GM12892 (cell line): ENCODE data around the gene POLR2L.

Experiments used
- DNase-seq: peaks from one replicate; pipeline ENCODE4 v3.0.0; 2011; ENCODE audit not compliant: insufficient read length
- FAIRE-seq: peaks from 2 replicates; lab custom pipeline; 2011; peaks lifted over from hg19 to GRCh38; lab: Jason Lieb, UNC
- POLR2A ChIP-seq: IDR thresholded peaks from 2 replicates; pipeline ENCODE4 v1.6.1; 2011; ENCODE audit warnings: low read depth, low read length, control low read depth
- POLR2AphosphoS5 ChIP-seq: IDR thresholded peaks from 2 replicates; pipeline ENCODE4 v1.6.1; 2011; ENCODE audit warnings: low read depth, low read length, control low read depth
- TAF1 ChIP-seq: IDR thresholded peaks from 2 replicates; pipeline ENCODE4 v1.6.1; 2011; ENCODE audit warnings: low read depth, mild to moderate bottlenecking, control low read depth, low read length, borderline replicate concordance

POLR2L gene

DNA sequence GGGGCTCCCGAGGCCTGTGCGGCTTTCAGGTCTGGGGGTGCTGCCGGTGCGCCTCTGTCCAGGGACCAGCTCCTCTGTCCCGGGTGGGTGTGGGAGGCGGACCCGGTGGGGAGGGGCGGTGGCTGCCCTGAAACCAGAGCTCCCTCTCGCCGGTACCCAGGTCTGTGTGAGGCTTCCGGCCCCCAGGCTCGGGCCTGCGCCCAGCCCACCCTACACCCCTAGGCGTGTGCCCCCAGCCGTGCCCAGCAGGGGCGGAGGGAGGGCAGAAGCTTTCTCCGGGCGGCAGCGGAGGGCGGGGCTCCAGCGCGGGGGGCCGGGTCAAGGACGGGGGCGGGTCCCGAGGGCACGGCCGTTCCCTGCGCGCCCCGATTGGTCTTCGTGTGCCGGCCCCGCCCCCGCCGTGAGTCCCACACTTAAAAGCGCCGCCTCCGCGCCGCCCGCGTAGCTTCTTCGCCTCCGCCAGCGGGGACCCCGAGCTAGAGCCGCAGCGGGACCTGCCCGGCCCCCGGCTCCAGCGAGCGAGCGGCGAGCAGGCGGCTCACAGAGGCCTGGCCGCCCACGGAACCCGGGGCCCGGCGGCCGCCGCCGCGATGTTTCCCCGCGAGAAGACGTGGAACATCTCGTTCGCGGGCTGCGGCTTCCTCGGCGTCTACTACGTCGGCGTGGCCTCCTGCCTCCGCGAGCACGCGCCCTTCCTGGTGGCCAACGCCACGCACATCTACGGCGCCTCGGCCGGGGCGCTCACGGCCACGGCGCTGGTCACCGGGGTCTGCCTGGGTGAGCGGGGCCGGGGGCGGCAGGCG, 23.0 kb downstream of the POLR2L start:
- FAIRE-seq: peak; percentile 98

DNA sequence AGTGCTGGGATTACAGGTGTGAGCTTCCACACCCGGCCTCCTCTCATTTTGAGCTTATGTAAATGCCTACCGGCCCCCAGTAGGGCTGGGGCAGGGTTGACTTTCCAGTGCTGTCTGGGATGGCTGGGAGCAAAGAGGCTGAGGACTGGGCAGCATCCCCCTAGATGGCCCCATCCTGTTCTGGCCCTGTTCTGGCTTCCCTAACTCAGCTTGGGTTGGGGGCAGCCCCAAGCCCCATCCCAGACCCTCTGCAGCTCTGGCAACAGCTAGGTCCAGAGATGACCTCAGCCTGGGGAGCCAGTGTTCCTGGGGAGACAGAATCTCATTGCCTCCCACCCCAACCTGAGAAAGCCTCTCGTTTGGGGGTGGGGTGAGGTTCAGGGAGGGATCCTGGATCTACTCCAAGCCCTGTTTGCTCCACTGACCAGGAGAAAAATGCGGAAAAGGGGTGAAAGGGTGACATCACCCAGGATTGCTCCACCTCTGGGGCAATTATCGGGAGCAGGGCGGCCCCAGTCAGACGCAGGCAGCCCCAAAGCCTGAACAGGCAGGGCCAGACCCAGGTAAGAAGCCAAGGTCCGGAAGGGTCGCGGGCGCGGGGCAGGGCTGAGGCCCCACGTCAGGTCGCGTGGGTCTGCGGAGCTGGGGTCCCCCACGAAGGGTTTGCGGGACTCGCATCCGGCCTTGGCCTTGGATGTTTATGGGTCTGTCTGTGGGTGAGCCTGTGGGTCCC, 23.8 kb downstream of the POLR2L start, which contains the start of gene PNPLA2:
TSS of gene PNPLA2 (plus strand) at position 519 of the 733 bp plus-strand sequence. CDS start 805 bp downstream, outside the sequence.
- DNase-seq (no peak), FAIRE-seq (peak; percentile 44)
- TF ChIP-seq POLR2A (no peak), POLR2AphosphoS5 (no peak), TAF1 (no peak)

More for the DNA sequence above, 23.0 kb downstream of the POLR2L start:
- peak; percentile 96 for DNase-seq
- TF ChIP-seq POLR2A (peak; percentile 91), POLR2AphosphoS5 (peak; percentile 67), TAF1 (0 out of 2 replicates have a peak, but pooled peaks have one; percentile 59)

DNA sequence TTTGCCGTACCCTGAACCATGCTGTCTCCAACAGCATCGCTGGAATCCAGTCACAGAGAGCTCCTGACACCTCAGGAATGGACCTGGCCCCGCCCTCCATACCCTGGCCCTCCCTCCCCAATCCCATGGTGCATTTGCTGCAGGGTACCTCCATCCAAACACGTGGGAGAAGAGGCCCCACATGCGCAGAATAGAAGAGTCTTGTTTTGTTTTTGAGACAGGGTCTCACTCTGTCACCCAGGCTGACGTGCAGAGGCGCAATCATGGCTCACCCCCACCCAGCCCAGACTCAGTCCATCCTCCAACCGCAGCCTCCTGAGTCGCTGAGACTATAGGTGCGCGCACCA, 25.9 kb downstream of the POLR2L start:
- TF ChIP-seq POLR2AphosphoS5: no peak
- no peak for TF ChIP-seq TAF1
- TF ChIP-seq POLR2A: no peak
- no peak for FAIRE-seq
- no peak for DNase-seq

DNA sequence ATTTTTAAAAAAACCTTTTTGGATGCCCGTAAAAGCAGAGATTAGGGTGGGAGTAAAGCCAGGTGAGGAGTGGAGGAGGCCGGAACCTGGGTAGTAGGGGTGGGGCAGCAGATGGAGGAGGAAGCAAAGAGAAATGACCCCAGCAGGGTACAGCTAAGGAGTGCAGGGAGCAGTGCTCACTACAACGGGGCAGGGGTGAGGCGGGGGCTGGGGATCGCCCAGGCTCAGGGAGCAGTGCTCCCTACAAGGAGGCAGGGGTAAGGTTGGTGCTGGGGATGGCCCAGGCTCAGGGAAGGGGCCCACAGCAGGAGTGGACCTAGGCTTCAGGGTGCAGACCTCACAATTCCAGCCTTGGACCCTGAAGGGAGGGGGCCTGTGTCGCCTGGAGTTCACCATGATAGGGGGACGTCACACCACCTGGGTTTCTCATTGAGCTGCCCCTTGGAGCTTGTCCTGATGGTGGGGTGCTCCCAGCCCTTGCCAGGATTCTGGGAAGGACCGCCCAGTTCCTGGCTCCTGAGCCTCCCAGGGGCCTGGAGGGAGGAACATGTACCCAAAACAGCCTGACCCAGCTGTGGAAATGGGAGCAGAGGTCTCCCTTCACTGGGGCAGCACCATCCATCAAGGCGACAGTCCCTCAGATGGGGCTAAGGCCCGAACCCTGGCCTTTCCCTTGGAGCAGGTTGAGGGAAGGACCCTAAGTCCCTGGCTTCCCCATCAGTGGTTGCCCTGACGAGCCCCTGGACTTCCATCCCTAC, 26.5 kb downstream of the POLR2L start:
- no peak for TF ChIP-seq POLR2A
- no peak for TF ChIP-seq TAF1
- DNase-seq (no peak), FAIRE-seq (no peak)

DNA sequence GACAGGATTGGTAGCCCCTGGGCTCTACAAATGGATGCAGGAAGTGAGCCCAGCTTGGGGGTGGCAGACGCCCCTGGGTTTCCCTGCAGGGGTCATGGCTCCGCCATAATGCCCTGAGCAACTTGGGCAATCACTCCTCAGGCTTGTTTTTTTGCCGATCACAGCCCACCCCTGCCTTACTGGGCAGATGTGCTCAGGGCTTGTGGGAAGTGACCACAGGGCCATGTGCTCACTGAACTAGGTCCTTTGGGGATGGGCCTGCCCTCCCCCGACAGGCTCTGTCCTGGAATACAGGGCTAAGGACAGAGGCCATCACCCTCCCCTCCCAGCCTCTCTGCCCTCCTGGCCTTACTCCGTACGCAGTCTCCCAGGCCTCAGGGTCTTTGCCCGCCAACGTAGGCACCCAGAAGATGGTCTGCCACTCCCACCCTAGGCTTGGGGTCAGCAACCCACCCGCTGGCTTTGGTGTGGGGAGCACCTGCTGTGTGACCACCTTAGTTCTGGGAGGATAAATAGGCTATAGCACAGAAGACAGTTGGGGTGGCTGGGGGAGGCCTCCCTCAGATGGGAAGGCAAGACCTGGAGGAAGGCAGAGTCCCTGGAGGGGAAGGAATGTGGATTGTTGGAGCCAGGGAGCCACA, 28.8 kb downstream of the POLR2L start:
- no peak for DNase-seq
- no peak for TF ChIP-seq TAF1
- TF ChIP-seq POLR2AphosphoS5: peak; percentile 97
- peak; percentile 87 for TF ChIP-seq POLR2A
- no peak for FAIRE-seq

DNA sequence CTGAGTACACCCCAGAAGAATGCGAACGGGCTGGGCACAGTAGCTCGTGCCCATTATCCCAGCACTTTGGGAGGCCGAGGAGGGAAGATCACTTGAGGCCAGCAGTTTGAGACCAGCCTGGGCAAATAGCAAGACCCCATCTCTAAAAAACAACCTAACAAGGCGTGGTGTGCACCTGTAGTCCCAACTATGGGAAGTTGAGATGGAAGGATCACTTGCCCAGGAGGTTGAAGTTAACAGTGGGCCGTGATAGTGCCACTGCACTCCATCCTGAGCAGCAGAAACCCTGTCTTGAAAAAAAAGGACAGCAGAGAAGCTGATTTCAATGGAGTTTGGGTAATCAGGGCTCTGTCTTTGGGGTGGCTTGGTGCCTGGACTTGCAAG, 29.3 kb downstream of the POLR2L start:
- TF ChIP-seq POLR2A (no peak), POLR2AphosphoS5 (no peak), TAF1 (no peak)
- FAIRE-seq (no peak), DNase-seq (no peak)

DNA sequence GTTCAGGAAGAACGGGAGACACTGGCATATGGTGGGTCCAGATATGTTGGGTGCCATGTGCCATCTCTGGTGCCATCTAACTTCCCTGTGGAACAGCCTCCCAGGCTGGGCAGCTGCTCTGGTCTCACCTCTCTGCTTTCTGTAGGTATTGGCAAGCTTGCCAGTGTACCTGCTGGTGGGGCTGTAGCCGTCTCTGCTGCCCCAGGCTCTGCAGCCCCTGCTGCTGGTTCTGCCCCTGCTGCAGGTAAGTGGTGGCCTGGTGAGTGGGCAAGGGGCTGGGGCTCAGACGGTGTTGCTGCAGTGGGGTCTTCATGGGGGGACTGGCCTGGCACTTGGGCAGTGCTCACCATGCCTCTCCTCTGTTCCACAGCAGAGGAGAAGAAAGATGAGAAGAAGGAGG, 29.9 kb downstream of the POLR2L start:
- FAIRE-seq (no peak), DNase-seq (no peak)
- TF ChIP-seq TAF1 (no peak), POLR2AphosphoS5 (no peak), POLR2A (no peak)

DNA sequence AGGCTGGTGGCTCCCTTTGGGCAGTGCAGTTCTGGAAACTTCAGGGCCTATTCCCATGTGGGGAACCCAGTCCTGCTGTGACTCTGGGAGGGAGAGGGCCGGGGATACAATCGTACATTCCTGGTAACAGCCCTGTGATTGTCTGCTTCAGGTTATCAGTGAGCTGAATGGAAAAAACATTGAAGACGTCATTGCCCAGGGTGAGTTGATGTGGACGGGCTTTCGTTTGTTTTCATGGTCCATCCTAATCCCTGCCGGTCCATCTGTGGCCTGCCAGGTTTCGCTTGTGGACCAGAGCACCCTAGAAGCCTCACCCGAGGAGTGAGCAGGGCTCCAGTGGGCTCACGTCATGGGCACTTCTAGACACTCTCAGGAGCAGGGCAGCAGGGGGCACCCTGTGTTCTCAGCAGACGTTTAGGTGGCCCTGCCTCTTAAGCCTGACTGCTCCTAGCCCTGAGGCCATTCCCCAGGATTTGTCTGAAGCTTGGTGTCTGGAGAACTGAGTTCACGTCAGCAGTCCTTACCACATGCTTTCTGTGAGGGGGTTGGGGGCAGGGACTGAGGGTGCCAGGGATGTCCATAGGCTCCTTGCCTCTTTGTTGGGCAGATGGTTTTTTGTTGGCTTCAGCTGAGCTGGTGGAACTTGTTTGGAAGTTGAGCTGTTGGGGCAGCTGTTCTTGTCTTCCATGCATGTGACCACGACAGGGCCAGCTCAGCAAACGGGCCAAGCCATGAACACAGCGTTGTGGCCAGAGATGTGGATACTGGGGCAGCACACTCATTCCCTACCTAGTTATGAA, 30.7 kb downstream of the POLR2L start:
- TF ChIP-seq POLR2A: no peak; the same call in 1 of the 2 replicates
- TF ChIP-seq POLR2AphosphoS5: 0 out of 2 replicates have a peak, but pooled peaks have one; percentile 34
- TF ChIP-seq TAF1: no peak
- DNase-seq (no peak), FAIRE-seq (peak; percentile 63)

DNA sequence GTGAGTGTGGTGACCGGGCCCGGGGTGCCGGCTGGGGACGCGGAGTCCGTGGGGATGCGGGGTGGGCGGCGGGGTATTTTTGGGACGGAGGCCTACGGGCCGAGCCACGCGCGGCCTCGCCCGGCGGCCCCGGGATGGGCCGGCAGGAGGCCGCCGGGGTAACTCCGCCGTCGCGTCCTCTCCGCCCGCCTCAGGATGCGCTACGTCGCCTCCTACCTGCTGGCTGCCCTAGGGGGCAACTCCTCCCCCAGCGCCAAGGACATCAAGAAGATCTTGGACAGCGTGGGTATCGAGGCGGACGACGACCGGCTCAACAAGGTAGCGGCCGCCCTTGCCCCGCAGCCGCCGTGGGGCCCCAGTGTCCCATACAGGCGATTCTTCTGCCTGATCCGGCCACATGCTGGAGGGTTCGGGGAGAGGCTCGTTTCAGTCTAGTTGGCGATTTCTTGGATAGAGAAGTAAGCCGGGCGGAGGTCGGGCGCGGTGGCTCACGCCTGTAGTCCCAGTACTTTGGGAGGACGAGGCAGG, 32.2 kb downstream of the POLR2L start:
- DNase-seq: no peak
- TF ChIP-seq POLR2AphosphoS5 (no peak; the same call in 1 of the 2 replicates), TAF1 (no peak), POLR2A (no peak; the same call in 1 of the 2 replicates)
- FAIRE-seq: no peak

DNA sequence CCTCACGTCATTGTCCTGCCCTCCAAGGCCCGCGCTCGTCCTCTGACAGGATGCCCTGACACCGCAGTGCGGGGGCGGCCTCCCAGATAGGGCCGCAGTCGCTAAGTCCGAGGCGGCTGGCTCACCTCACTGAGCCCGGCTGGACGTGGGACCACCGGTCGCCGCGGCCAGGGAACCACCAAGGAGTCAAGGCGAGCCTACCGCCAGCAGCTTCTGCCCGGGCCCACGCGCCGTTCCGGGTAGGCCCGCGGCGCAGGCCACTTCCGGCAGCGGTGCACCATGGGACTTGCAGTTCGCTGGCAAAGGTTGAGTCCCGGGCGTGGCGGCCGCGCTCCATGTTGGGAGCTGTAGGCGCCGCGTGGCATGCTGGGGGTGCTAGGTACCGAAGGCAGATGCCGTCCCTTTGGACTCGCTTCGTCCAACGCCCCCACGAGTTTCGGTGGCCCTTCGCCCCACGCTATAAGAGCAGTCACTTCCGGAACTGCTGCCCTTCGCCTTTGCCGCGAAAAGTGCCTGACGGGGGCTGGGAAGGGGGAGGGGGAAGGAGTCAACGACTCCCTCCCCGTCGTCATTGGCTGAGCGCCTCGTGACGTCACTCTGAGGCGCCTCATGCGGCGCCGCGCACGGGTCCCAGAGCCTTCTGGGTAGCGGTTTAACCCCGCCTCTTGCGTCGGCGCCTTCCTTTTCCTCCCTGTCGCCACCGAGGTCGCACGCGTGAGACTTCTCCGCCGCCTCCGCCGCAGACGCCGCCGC, 32.9 kb downstream of the POLR2L start, which contains the start of gene RPLP2:
TSS of gene RPLP2 (plus strand) at position 681 of the 753 bp plus-strand sequence. CDS start 268 bp downstream, outside the sequence.
- DNase-seq: peak; percentile 99
- TF ChIP-seq POLR2AphosphoS5 (peak; percentile 98), POLR2A (peak; percentile 94), TAF1 (peak; percentile 97)
- FAIRE-seq: peak; percentile 100
